Lung (tissue), 12 donors: ENCODE results near the gene TNFRSF9. TPM values are rescaled to one million over a fixed set of nuclear protein-coding genes. Genes with fewer than 3 reads are reported as not detected.
"Not testable (repeated sequence)": the region's sequence is repeated elsewhere in the genome, so short reads cannot be mapped to it uniquely, and the experiment has no call there.

Source experiments
- ATAC-seq: fragments of 200-7000 bp; cut with Tn5 transposase; one replicate; pipeline ENCODE4 v1.9.1; 2020; ENCODE audit warnings: moderate number of reproducible peaks; ENCODE audit not compliant: insufficient read depth, low FRiP score
- DNase-seq, 3 donors: peaks; one replicate each; pipeline ENCODE4 v3.0.0-alpha.2; 2013 to 2017
- H3K27ac ChIP-seq, 2 donors: one replicate each; pipeline ENCODE4 v1.5.1; 2013; ENCODE audit warnings: mild to moderate bottlenecking in 2 of 2, moderate library complexity in 2 of 2, control low read depth in 1 of 2, inconsistent platforms in 1 of 2, low read depth in 1 of 2, low read length in 1 of 2
- H3K27me3 ChIP-seq, 3 donors: one replicate each; pipeline ENCODE4 v1.5.1; 2013; ENCODE audit warnings: low read length in 2 of 3; ENCODE audit not compliant: control insufficient read depth in 3 of 3, insufficient read depth in 3 of 3
- H3K36me3 ChIP-seq, 4 donors: one replicate each; pipeline ENCODE4 v1.5.1; 2013; ENCODE audit warnings: low read length in 4 of 4, mild to moderate bottlenecking in 1 of 4, moderate library complexity in 1 of 4; ENCODE audit not compliant: control insufficient read depth in 4 of 4, insufficient read depth in 4 of 4
- H3K4me1 ChIP-seq, 5 donors: one replicate each; pipeline ENCODE4 v1.5.1; 2013; ENCODE audit warnings: low read length in 5 of 5, mild to moderate bottlenecking in 2 of 5, moderate library complexity in 1 of 5; ENCODE audit not compliant: control insufficient read depth in 5 of 5, insufficient read depth in 5 of 5
- H3K4me3 ChIP-seq: one replicate; pipeline ENCODE4 v1.5.1; 2013; ENCODE audit warnings: mild to moderate bottlenecking, control low read depth, moderate library complexity
- H3K9ac ChIP-seq, 2 donors: one replicate each; pipeline ENCODE4 v1.5.1; 2013; ENCODE audit warnings: low read length in 2 of 2, control low read depth in 1 of 2; ENCODE audit not compliant: insufficient read depth in 1 of 2
- H3K9me3 ChIP-seq, 4 donors: one replicate each; pipeline ENCODE4 v1.5.1; 2013; ENCODE audit warnings: low read length in 3 of 4, mild to moderate bottlenecking in 1 of 4, moderate library complexity in 1 of 4; ENCODE audit not compliant: control insufficient read depth in 4 of 4, insufficient read depth in 3 of 4
- WGBS, 2 donors: extraction: QIAGEN DNeasy Blood & Tissue Kit; methylation state at CpG; one replicate each; pipeline ENCODE4 v1.1.7; 2013; 5-methylcytosine and 5-hydroxymethylcytosine counted together
- polyA plus RNA-seq, 2 donors: library from polyadenylated mRNA; stranded (reverse); fragments of 200-250 nt; gene quantifications; one replicate each; pipeline ENCODE4 v1.2.1, GENCODE V29; 2013
- total RNA-seq, 2 donors: library from RNA; depleted of rRNA in 1 of 2; stranded (reverse); fragments of >200 nt in 1 of 2; gene quantifications; one replicate each; pipeline ENCODE4 v1.2.1, GENCODE V29; 2014 to 2021
- TF ChIP-seq, protein P1 (sequence below): IDR thresholded peaks from 2 replicates; pipeline ENCODE4 v1.5.1; 2012; ENCODE audit warnings: mild to moderate bottlenecking; ENCODE audit errors: control extremely low read depth, extremely low read depth
- donor health status: control.
- donor health status: control.
- donor health status: Bipolar disorder and iron deficiency.
- donor health status: healthy.
- donor health status: DM: yes; HTN: yes; CAD: no.

TNFRSF9 gene
- total and polyA plus RNA-seq, 4 donors, result 0.45 to 2.0 (median 0.65) TPM

DNA sequence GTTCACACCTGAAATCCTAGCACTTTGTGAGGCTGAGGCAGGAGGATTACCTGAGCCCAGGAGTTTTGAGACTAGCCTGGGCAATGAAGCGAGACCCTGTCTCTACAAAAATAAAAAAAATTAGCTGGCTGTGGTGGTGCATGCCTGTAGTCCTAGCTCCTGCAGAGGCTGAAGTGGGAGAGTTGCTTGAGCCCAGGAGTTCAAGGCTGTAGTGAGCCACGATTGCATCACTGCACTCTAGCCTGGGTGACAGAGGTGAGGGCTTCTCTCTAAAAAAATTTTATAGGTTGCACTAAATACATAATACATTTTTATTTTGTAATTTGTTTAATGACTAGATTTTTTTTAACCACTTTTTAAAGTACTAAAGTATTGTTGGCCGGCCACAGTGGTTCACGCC is 27.0 kb upstream of the TNFRSF9 start:
- ATAC-seq, result no peak
- H3K9me3 ChIP-seq, result no peaks in the 10 kb centered on the region
- no peak overlapping the region for H3K27ac ChIP-seq
- TF ChIP-seq, protein P1, sequence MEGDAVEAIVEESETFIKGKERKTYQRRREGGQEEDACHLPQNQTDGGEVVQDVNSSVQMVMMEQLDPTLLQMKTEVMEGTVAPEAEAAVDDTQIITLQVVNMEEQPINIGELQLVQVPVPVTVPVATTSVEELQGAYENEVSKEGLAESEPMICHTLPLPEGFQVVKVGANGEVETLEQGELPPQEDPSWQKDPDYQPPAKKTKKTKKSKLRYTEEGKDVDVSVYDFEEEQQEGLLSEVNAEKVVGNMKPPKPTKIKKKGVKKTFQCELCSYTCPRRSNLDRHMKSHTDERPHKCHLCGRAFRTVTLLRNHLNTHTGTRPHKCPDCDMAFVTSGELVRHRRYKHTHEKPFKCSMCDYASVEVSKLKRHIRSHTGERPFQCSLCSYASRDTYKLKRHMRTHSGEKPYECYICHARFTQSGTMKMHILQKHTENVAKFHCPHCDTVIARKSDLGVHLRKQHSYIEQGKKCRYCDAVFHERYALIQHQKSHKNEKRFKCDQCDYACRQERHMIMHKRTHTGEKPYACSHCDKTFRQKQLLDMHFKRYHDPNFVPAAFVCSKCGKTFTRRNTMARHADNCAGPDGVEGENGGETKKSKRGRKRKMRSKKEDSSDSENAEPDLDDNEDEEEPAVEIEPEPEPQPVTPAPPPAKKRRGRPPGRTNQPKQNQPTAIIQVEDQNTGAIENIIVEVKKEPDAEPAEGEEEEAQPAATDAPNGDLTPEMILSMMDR, result no peak
- H3K27me3 ChIP-seq, result no peaks in the 10 kb centered on the region
- H3K9ac ChIP-seq, result no peak overlapping the region
- no peak overlapping the region for H3K4me3 ChIP-seq
- H3K4me1 ChIP-seq, result peaks cover 0 to 4% (median 0%) of the 10 kb centered on the region in 5 donors
- 83 to 93% methylated on average over 4 of the region's 4 CpGs for WGBS, 2 donors
- peaks cover 32 to 48% (median 40%) of the 10 kb centered on the region in 4 donors for H3K36me3 ChIP-seq
- no peak for DNase-seq

DNA sequence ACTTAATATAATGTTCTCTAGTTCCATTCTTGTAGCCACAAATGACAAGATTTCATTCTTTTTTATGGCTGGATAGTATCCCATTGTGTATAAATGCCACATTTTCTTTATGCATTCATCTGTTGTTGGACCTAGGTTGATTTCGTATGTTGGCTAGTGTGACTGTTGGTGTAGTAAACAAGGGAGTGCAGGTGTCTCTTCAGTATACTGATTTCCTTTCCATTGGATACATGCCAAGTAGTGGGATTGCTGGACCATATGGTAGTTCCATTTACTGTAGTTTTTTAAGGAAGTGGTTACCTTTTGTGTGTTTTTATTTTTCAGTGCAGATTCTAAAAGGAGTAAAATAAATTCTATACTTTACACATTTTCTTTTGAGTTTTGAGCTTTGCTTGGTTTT is 26.6 kb upstream of the TNFRSF9 start:
- Histone ChIP-seq H3K4me1 (peaks cover 0 to 8% (median 0%) of the 10 kb centered on the region in 5 donors), H3K4me3 (no peak overlapping the region), H3K9me3 (no peaks in the 10 kb centered on the region), H3K36me3 (peaks cover 30 to 44% (median 38%) of the 10 kb centered on the region in 4 donors), H3K27ac (no peak overlapping the region), H3K27me3 (no peaks in the 10 kb centered on the region), H3K9ac (no peak overlapping the region)
- TF ChIP-seq, protein P1, result no peak
- 48 to 66% methylated on average over 1 of the region's 1 CpG for WGBS, 2 donors
- ATAC-seq (no peak), DNase-seq (no peak)

DNA sequence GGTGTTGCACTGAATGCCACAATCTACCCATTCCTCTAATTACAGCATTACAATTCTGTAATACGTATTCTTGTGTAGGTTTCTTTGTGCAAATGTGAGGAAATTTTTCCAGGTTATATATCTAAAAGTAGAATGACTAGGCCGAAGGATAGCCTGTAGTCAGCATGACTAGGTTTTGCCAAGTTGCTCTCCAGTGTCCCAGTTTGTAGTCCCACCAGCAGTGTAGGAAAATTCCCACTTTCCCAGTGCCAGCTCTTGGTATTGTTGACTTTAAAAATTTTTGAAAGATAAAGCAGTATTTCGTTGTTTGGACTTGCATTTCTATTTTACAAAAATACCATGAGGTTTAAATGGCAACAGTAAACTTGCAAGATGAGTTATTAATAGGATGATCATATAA is 23.8 kb upstream of the TNFRSF9 start:
- no peak for DNase-seq
- Histone ChIP-seq H3K4me1 (peaks cover 0 to 18% (median 1%) of the 10 kb centered on the region in 5 donors), H3K27ac (no peak overlapping the region), H3K4me3 (no peak overlapping the region), H3K9ac (no peak overlapping the region), H3K27me3 (no peaks in the 10 kb centered on the region), H3K36me3 (peaks cover 20 to 27% (median 23%) of the 10 kb centered on the region in 4 donors), H3K9me3 (no peaks in the 10 kb centered on the region)
- TF ChIP-seq, protein P1, result no peak
- no peak for ATAC-seq
- 91 to 92% methylated on average over 3 of the region's 3 CpGs for WGBS, 2 donors

DNA sequence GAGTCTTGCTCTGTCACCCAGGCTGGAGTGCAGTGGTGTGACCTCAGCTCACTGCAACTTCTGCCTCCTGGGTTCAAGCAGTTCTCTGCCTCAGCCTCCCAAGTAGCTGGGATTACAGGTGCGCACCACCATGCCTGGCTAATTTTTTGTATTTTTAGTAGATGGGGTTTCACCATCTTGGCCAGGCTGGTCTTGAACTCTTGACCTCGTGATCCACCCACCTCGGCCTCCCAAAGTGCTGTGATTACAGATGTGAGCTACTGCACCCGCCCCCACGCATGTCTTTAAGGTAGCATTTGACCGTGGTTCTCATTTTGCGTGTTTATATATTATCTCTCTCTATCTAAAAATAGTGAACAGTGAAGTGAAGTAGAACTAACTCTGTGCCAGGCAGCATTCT is 23.2 kb upstream of the TNFRSF9 start:
- Histone ChIP-seq H3K36me3 (peaks cover 17 to 24% (median 21%) of the 10 kb centered on the region in 4 donors), H3K4me1 (peaks cover 0 to 18% (median 1%) of the 10 kb centered on the region in 5 donors)
- not testable (repeated sequence) for H3K9ac ChIP-seq, H3K27ac ChIP-seq, H3K4me3 ChIP-seq, H3K9me3 ChIP-seq, H3K27me3 ChIP-seq, DNase-seq, ATAC-seq
- WGBS, 2 donors, result 93 to 97% methylated on average over 7 of the region's 7 CpGs

DNA sequence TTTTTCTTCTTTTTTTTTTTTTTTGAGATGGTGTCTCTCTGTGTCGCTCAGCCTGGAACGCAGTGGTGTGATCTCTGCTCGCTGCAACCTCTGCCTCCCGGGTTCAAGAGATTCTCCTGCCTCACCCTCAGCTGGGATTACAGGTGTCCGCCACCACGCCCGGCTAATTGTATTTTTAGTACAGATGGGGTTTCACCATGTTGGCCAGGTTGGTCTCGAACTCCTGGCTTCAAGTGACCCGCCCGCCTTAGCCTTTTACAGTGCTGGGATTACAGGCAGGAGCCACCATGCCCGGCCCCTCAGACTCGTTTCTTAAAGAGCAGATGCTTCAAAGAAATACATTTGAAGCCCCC is 22.7 kb upstream of the TNFRSF9 start:
- H3K27me3 ChIP-seq, DNase-seq, H3K4me3 ChIP-seq, H3K27ac ChIP-seq, ATAC-seq, H3K9me3 ChIP-seq, H3K9ac ChIP-seq: not testable (repeated sequence)
- peaks cover 0 to 18% (median 1%) of the 10 kb centered on the region in 5 donors for H3K4me1 ChIP-seq
- 95 to 96% methylated on average over 12 of the region's 12 CpGs for WGBS, 2 donors
- peaks cover 15 to 21% (median 19%) of the 10 kb centered on the region in 4 donors for H3K36me3 ChIP-seq
